ENCODE results near the gene SCO1. TPM values are rescaled to one million over a fixed set of nuclear protein-coding genes. Genes with fewer than 3 reads are reported as not detected.

SCO1 gene
- total RNA-seq, 1 experiment from 2014 or later: 60.3 TPM

DNA sequence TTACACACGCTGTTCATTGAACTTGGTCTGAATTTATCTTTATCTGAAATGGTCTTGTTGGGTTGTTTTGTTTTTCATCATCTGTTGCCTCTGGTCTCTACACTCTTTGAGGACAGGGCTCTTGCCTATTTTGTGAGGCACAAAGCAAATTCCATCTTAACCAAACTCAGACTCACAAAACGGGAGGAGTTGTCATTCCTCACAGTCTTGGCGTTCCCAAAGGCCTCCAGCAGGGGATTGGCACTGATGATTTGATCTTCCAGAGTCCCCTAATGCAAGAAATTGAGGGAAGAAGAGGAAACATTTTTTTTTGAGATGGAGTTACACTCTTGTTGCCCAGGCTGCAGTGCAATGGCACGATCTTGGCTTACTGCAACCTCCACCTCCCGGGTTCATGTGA, 49.0 kb downstream of the SCO1 start:
- Mint-ChIP-seq H3K4me1 (no peaks in the 10 kb centered on the region; a peak in 1 of 4 replicates), H3K36me3 (ENCODE audit: insufficient read depth in 1 of 3, low read depth in 3 of 3) (no peaks in the 10 kb centered on the region; a peak in 1 of 7 replicates), H3K27ac (peak overlapping the region in 1 of 3 experiments; percentile 12; a peak in 1 of 7 replicates), H3K27me3 (ENCODE audit: low read depth) (no peaks in the 10 kb centered on the region; the same call in none of the 2 replicates), H3K9me3 (no peaks in the 10 kb centered on the region), H3K4me3 (no peak overlapping the region)
- Histone ChIP-seq H3K56ac (ENCODE audit: insufficient read length, low read depth, low read length) (no peak overlapping the region), H4K8ac (replicated peaks; ENCODE audit: insufficient read length, low read depth, low read length) (no peak overlapping the region), H2BK5ac (ENCODE audit: insufficient read length, low read length) (no peak overlapping the region), H3K9me3 (ENCODE audit: control insufficient read depth, low read depth, low read length) (no peaks in the 10 kb centered on the region), H3K4ac (ENCODE audit: low read depth, low read length) (no peak overlapping the region), H2AK5ac (ENCODE audit: insufficient read length, low read length) (no peak overlapping the region), H4K20me1 (ENCODE audit: control insufficient read depth, insufficient read depth, insufficient read length) (no peaks in the 10 kb centered on the region), H3K23ac (ENCODE audit: insufficient read length, low read depth, low read length) (no peak overlapping the region), H3K4me1 (ENCODE audit: insufficient read depth, low read length) (no peaks in the 10 kb centered on the region), H2AFZ (ENCODE audit: low read length) (no peak overlapping the region), H3T11ph (ENCODE audit: low read length) (no peak overlapping the region), H4K91ac (ENCODE audit: insufficient read length, low read depth, low read length) (no peak overlapping the region), H3K27me3 (ENCODE audit: insufficient read depth, low read length) (no peaks in the 10 kb centered on the region), H3K18ac (ENCODE audit: insufficient read length, low read depth, low read length) (no peak overlapping the region), H2BK15ac (ENCODE audit: low read depth, low read length) (no peak overlapping the region), H3K23me2 (ENCODE audit: insufficient read length, low read depth, low read length, poor library complexity, severe bottlenecking) (no peaks in the 10 kb centered on the region), H3K9ac (ENCODE audit: extremely low read depth, insufficient read length, low read length) (no peak overlapping the region), H3K14ac (ENCODE audit: insufficient read depth, low read length) (no peak overlapping the region), H2BK20ac (ENCODE audit: low read depth, low read length, poor library complexity, severe bottlenecking) (no peak overlapping the region), H2BK12ac (ENCODE audit: insufficient read length, low read depth, low read length) (no peak overlapping the region), H3K79me1 (ENCODE audit: insufficient read depth, low read depth, low read length, poor library complexity, severe bottlenecking) (no peaks in the 10 kb centered on the region), H3K4me2 (ENCODE audit: insufficient read depth, insufficient read length, low read length) (no peak overlapping the region), H2BK120ac (ENCODE audit: low read depth, low read length, poor library complexity, severe bottlenecking) (no peak overlapping the region), H4K5ac (ENCODE audit: insufficient read length, low read depth, low read length) (no peak overlapping the region), H3K27ac (ENCODE audit: insufficient read length, low read depth, low read length) (no peak overlapping the region), H3K79me2 (ENCODE audit: insufficient read depth, low read length) (no peaks in the 10 kb centered on the region)
- TF ChIP-seq, protein P1, sequence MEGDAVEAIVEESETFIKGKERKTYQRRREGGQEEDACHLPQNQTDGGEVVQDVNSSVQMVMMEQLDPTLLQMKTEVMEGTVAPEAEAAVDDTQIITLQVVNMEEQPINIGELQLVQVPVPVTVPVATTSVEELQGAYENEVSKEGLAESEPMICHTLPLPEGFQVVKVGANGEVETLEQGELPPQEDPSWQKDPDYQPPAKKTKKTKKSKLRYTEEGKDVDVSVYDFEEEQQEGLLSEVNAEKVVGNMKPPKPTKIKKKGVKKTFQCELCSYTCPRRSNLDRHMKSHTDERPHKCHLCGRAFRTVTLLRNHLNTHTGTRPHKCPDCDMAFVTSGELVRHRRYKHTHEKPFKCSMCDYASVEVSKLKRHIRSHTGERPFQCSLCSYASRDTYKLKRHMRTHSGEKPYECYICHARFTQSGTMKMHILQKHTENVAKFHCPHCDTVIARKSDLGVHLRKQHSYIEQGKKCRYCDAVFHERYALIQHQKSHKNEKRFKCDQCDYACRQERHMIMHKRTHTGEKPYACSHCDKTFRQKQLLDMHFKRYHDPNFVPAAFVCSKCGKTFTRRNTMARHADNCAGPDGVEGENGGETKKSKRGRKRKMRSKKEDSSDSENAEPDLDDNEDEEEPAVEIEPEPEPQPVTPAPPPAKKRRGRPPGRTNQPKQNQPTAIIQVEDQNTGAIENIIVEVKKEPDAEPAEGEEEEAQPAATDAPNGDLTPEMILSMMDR (conservative IDR thresholded peaks at IDR 0.05): no peak; the same call in 2 of the 3 replicates
- DNase-seq: no peak
- WGBS (ENCODE audit: extremely low coverage, insufficient read length, low lambda C conversion rate): no CpG with 5 or more reads among the region's 5 CpGs
